ENCODE results near the gene CDK5RAP2.
A peak's percentile ranks its signal among the peaks of the same experiment; 100 is the strongest.
"Not testable (repeated sequence)": the region's sequence is repeated elsewhere in the genome, so short reads cannot be mapped to it uniquely, and the experiment has no call there.

CDK5RAP2 gene

DNA sequence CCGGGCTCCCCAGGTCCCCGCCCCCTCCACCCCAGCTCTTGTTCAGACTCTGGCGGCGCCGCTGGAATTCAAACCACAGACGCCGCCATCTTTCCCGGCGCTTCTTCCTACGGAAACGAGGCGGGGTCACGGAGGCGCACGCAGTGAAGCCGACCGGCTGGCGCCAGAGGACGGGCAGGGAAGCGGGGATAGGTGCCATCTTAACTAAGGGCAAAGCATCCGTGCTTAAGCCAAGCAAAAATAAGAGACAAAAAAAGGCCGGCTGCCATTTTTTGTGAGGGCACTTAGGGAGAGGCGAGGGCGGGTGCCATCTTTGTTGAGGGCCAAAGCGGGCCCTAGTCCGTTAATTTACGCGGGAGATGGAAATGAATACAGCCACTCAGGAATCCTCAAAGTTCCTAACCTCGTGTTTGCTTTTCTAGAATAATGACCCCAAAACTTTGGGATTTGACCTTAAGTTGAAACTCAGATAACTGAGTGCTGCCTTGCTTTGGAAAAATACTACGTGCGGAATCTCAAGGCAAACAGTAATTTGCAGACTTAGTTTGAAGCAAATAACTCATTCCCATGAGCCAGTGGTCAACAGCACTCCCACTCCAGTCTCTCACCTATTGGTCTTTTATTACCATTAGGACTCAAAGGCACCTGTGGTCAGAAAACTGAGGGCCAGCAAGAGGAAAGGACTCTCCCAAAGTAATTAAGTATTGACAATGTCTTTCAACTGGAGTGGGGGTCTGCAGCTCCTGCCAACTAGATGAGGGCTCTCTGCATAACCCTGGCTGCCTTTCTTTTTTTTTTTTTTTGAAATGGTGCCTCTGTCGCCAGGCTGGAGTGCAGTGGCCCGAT lies at the start of gene CDK5RAP2:
Gene CDK5RAP2 (minus strand): TSS at position 117 of the 846 bp plus-strand sequence. CDS start 189 bp downstream, outside the sequence.
- DNase-seq, result peak; percentile 87

DNA sequence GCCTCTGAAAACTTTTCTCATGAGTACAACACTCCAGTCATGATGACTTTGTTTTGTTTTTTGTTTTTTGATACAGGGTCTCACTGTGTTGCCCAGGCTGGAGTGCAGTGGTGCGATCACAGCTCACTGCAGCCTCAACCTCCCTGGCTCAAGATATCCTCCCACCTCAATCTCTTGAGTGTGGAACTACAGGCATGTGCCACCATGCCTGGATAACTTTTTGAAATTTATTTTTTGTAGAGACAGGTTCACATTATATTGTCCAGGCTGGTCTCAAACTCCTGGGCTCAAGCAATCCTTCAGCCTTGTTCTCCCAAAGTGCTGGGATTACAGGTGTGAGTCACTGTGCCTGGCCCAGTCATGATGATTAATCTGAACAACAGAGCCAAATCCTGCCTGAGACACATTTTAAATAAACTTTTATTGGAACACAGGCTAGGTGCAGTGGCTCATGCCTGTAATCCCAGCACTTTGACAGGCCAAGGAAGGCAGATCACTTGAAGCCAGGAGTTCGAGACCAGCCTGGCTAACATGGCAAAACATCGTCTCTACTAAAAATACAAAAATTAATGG lies 49.0 kb upstream of the CDK5RAP2 start:
- DNase-seq, result not testable (repeated sequence)

DNA sequence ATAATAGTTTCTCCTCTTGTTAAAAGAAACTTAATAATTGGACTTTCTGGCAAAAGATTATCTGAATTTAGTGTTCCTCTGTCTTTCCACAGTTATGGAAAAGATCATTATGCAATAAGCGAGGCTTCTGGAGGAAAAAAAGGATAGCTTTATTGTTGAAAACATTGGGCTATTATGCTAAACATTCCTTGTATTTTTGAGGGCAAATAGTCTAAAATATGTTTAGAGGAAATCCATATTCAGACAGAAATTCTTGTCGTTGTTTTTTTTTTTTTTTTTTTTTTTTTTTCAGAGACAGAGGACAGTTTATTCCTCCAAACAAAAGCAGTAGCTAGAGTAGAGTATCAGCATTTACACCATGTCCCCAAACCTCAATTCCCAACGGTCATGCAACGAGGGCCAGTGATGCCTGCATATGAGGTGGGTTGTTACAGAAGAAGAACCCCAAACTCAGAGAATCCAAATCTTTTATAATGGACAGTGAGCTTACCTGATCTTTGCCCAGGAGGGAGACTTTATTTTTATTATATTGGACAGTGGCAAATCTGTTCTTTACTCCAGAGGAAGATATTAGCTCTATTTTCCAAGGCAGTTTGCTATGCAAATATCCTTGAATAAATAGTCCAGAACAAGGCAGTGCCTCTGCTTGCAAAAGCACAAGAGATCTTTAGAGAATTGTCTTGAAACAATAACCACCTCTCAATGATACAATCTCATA lies 48.4 kb upstream of the CDK5RAP2 start:
- no peak for DNase-seq

DNA sequence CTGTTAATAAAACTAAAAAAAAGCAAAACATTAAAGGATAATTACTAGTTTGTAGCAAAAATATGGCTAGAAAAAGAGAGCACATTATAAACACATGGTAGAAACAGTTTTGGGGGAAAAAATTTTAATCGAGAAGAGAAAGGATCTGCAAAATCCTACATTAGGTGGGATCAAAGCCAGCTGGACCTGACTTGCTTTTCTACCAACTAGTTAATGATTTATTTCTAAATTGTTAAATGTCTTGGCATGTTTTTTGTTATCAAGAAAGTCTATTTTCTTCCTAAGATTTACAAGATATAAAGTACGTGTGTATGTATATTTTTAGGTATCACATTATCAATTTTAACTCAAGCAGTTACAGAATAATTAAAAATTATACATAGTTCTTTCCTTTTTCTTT lies 47.1 kb upstream of the CDK5RAP2 start:
- no peak for DNase-seq

DNA sequence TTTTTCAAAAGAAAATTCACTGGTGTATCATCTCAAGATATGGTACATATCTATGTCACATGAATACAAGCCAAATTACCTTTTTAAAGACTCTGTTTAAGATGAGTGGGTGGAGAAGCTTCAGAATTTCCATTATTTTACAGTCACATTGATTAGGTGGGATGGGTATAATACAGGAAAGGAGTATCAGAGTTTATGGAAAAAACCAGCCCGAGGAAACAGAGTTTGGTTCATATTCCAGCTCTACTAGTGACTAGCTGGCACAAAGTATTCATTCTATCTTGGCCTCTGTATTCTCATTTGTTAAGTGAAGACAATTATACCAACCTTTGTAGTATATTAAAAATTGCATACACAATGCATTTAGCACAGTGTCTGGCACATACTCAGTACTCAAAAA lies 46.5 kb upstream of the CDK5RAP2 start:
- no peak for DNase-seq

DNA sequence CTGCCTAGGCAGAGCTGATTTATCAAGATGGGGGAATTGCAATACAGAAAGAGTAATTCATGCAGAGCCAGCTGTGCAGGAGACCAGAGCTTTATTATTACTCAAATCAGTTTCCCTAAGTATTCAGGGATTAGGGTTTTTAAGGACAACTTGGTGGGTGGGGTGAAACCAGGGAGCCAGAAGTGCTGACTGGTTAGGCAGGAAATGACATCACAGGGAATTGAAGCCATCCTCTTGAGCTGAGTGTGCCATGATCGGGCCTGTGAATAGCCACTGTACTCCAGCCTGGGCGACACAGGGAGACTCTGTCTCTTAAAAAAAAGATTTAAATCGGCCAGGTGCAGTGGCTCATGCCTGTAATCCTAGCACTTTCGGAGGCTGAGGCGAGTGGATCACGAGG lies 45.3 kb upstream of the CDK5RAP2 start:
- DNase-seq, result no peak

DNA sequence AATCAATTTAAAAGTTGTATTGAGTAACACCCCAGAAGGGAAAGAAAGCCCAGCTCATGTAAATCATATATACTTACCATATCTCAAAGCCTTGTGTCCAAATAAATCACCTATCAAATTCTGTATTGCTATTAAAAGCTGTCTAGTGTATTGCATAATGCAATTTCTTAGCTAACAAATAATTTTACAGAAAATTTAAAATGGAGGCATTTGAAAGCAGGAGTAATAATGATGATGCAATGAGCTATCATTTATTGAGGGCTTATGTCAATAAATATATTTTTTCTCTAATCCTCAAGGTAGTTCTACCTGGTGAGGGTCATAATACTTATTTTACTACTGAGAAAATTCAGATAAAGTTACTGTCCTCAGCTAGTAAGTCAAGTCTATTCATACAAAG lies 42.8 kb upstream of the CDK5RAP2 start:
- DNase-seq, result no peak

DNA sequence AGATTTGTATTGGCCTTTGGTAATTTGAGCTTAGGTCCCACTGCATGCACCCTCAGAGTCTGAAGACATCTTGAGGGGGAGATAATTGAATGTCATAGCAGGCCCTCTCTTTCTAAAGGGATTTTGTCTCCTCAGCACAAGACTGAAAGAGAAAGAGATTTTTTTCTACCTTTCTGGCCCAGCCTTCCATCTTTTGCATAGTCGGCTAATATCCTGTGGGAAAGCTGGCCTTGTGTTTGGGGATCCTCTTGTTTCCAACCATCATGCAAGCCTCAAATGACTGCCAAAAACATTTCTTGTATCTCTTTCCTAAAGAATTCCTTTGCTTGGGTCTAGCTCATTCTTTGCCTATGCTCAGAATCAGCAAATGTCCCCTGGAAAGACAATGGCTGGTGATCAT lies 42.0 kb upstream of the CDK5RAP2 start:
- no peak for DNase-seq

DNA sequence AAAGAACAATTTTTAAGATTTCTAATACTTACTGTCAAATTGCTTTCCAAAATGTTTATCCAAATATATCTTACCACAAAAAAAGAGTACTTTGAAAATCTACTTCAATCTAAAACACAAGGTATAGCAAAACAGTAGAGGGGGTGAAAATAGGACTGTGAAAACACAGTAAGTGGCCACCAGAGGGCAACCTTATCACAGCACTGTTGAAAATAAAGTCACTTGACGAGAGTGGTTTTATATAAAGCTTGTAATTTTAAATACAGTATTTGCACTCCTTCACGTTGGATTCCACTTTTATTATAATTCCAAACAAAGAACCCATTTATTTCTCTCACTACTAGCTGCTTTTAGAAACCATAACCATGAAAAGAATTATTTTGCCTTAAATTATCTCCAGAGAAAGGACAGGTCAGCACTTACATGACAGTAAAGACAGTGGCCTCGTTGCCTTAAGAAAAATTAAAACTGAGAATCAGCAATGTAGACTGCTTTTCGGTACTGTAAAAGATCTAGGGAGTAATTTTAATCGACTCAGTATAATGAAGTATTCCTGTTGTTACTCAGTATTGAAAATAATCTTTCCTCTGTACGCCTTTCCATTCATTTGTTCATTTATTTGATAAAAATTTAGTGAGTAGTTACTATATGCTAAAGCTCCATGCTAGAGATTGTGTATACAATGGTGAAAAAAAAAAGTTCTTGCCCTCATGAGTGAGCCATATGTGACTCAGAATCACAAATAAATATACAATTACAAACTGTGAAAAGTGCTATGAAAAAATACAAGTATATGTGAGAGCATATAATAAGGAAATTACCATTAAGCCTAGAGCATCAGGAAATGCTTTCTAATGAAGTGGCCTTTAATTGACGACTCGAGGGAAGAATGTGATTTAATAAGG lies 40.0 kb upstream of the CDK5RAP2 start:
- DNase-seq, result peak; percentile 27

DNA sequence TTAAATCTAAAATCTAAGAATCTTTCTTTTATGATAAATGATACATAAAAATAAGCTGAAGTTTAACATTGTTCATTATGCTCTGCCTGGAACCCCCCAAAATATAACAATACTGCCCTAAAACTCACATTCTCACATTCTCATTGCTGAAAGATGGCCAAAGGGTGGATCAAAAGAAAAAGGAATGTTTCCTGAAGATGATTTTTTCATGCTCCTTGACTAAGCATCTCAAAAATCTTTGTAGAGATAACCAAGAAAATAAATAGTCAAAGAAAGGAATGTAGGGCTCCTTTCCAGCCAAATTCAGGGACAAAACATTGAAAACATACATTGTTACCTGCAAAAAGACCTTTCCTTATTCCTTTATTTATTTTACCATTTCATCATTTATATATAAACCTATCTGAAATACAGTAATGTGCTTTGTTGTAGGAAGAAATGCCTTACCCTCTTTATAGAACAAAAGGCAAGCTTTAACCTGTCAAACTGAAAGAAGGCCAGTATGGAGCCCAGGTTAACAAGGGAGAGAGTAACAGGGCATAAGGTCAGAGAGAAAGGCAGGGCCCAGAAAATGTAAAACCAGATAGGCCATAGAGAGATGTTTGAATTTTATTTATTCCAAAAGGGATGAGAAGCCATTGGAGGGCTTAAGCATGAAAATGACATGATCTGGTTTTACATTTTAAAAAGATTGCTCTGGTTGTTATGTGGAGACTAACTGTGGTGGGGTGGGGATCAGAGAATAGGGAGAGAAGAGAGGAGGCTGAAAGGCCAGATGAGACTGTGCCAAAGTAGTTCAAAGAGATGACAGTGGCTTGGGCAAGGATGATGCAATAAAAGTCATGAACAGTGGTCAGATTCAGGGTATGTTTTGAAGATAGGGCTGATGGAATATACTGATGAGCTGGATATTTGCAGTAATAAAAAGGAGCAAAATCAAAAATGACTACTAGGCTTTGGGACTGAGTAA lies 37.3 kb upstream of the CDK5RAP2 start:
- DNase-seq, result no peak

DNA sequence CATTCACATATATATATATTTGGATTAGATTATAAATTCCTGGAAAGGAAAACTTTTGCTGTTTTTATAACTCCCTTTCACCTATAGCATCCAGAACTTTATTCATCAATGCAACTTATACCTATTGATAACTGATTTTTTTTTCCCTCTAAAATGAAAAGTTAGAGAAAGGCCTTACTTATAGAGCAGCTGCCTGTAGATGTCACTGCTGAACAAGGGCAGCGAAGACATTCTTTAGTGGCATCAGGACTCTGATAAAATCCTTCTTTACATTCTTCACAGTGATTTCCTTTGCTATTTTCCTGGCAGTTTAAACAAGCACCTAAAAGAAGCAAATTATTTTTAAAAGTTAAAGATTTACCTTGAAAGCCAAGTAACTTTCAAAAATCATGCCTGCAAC lies 32.3 kb upstream of the CDK5RAP2 start:
- DNase-seq, result no peak

DNA sequence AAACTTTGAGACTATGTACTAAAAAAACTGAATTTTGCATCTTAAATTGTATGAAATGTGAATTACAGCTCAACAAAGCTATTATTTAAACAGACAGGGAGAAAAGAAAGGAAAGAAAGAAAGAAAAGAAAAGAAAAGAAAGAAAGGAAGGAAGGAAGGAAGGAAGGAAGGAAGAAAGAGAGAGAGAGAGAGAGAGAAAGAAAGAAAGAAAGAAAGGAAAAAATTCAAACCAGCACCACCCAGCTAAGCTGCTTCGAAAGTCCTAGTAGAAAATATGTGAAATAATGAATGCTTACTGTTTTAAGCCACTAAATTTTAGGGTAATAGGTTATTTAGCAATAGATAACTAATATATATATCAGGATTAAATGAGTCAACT lies 31.7 kb upstream of the CDK5RAP2 start:
- no peak for DNase-seq

DNA sequence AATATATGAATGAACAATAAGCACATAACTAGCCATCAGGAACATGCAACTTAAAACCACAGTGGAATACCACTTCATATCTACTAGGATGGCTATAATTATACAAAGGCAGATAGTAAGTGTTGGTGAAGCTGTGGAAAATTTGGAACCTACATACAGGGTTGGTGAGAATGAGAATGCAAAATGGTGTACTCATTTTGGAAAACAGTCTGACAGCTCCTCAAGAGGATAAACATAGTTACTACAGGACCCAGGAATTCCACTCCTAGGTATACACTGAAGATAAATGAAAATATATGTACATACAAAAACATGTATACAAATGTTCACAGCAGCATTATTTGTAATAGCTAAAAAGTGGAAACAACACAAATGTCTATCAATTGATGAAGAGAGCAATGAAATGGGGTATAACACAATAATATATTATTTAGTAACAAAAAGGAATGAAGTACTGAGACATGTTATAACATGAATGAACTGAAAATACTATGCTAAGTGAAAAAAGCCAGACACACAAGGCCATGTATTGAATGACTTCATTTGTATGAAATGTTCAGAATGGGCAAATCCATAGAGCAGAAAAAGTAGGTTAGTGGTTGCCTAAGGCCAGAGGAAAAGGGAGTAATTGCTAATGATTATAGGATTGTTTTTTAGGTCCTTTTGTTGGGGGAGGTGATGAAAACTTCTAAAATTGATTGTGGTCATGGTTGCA lies 31.2 kb upstream of the CDK5RAP2 start:
- DNase-seq, result no peak

DNA sequence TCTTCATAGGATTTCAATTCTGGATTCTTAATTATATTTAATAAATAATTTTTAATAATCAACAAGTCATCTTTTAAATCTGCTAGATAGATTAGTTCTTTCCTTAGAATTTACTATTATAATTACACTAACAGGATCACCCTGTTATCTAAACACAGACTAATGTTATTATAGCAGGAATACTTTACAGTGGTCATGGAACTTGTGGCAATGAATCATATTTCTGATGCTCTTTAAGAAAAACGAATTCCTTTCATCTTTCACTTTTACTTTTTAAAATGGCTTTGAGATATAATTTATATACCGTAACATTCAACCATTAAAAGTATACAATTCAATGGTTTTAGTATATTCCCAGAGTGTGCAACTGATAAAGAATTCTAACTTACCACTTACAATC lies 29.7 kb upstream of the CDK5RAP2 start:
- no peak for DNase-seq

DNA sequence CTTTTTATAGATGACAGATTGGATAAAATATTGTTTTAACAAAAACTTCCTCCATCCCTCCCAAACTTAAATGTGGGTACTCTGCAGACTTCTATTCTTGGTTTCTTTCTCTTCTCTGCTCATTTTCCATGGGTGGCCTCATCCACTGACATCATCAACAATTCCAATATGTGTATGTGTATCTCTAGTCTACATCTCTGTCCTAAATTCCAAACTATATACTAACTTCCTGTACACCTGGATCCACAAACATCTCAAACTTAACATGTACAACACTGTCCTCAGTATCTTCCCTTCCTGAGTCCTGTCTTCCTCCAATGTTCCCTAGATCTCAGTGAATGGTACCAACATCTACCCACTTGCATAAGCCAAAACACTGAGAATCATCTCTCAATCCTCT lies 28.5 kb upstream of the CDK5RAP2 start:
- DNase-seq, result no peak

DNA sequence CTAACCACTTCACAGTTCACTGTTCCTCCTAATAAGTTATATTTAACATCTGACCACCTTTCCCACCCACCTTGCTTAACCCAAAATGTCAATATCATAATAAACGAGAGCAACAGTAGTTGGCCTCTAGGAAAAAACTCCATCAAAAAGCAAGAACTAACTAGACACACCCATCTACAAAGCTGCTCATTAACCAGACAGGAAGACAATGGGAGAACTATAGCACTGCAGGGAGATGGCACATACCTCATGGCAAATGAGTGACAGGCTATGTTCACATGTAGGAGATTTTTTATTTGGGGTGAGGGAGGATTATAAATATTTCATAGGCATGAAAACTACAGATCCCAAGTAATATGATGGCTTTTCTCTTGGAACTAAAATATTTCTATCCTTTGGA lies 23.6 kb upstream of the CDK5RAP2 start:
- DNase-seq, result no peak

DNA sequence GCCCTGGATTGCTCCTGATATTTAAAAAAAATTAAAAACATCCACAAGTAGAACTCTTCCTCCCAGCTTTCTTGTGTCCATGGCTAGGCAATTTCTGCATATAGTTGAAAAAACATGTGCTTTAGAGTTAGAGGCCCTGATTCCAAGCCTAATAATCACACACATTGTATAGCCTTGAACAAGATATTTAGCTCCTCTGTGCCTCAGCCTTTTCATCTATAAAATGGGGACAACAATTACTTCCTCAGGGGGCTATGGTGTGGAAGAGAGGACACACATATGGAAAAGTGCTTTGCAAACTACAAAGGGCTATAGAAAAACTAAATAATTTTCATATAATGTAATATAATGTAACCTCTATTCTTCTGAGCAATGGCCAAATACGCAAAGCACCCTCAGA lies 23.0 kb upstream of the CDK5RAP2 start:
- no peak for DNase-seq

DNA sequence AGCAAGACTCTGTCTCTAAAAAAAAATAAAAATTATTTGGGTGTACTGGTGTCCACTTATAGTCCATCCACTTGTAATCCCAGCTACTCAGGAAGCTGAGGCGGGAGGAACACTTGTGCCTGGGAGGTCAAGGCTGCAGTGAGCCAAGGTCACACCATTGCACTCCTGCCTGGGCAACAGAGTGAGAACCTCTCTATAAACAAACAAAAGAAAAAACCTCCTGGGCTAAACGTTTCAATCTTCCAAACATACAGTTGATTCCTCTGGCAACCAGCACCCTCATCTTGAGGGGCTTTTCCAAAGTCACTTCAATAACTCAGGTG lies 13.9 kb upstream of the CDK5RAP2 start:
- no peak for DNase-seq

DNA sequence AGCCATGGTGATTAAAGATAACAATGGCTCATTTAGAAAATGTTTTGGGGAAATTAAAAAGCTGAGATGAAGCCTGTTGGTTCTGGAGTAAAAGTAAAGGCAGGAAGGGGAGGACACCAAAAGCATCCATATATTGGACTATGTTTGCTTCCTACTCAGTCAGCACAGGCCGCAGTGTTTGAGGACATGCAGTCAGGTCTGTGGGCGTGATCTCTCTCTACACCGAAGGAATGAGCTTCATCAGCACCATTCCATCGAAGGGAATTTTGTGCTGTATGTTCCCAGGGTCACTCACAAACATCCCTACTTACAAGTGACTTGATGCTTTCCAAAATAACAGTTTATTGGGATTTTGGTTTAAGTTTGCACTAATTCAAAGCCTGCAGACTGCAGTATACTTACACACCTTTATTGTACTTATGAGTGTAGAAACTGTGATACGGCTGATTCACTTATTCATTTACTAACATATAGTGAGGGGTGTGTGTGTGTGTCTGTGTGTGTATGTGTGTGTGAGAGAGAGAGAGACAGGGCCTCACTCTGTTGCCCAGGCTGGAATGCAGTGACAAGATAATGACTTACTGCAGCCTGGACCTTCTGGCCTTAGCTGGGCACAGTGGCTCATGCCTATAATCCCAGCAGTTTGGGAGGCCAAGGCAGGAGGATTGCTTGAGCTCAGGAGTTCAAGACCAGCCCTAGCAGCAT lies 13.4 kb upstream of the CDK5RAP2 start:
- DNase-seq, result no peak

DNA sequence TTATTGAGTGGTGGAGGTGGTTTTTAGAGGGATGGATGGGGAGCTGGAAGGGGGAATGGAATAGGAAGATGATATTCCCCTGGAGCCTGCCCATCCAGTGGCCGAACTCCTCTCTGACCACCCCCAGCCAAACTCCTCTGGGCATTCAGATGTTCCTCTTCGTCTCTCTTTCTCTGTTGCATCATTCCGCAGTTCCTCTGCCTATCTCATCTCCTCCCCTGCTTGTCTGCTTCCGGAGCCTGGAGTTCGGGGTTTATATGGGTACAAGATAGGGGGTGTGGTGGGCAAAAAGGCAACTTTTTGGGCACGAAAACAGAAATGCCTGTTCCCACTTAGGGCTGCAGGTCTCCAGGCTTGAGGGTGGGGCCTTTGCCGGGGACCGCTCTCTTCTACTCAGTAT lies 12.2 kb upstream of the CDK5RAP2 start:
- no peak for DNase-seq

DNA sequence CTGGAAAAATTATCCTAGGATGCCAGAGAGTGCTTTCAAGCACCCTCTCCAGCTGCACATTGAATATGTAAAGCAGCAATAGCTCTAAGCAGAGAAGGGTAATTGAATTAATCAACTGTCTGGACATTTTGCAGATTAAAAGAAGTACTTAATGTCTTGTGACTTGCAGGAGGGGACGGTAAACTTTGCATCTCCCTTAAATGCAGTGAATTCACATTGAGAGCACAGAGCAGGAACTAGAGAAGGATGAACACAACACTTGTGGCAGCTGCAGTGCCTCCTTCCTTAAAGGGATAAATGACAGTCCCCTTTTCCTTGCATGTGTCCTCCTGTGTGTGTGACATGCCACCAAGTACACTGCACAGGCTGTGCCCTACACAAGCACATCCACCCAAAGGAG lies 7.4 kb upstream of the CDK5RAP2 start:
- DNase-seq, result no peak
